H1 (cell line): ENCODE results near the gene IL13RA1. TPM values are rescaled to one million over a fixed set of nuclear protein-coding genes. Genes with fewer than 3 reads are reported as not detected.
A peak's percentile ranks its signal among the peaks of the same experiment; 100 is the strongest.

Experiments used
- CTCF ChIA-PET: fragments of 300-600 bp; sonication (Branson Sonifier 250); formaldehyde crosslinking; loops from one replicate; lab custom pipeline; 2021; ENCODE audit not compliant: partially characterized antibody; lab: Charles Lee
- POLR2A ChIA-PET: fragments of 300-600 bp; sonication (Branson Sonifier 250); formaldehyde crosslinking; loops from one replicate; lab custom pipeline; 2021; ENCODE audit warnings: inconsistent platforms; ENCODE audit not compliant: partially characterized antibody; lab: Charles Lee
- DNase-seq, 2 experiments: peaks; one replicate each; pipeline versions ENCODE4 v3.0.0 to v3.0.0-alpha.2; 2010 to 2022; ENCODE audit warnings: low spot score in 2 of 2, low read depth in 1 of 2, mixed read lengths in 1 of 2
- FAIRE-seq: peaks from 2 replicates; lab custom pipeline; 2011; peaks lifted over from hg19 to GRCh38; lab: Jason Lieb, UNC
- H2AFZ ChIP-seq: 2 replicates; pipeline ENCODE4 v1.8.1; 2012; ENCODE audit warnings: low read length, inconsistent platforms
- H2AK5ac ChIP-seq: 2 replicates; pipeline ENCODE4 v1.6.1; 2013; ENCODE audit warnings: low read depth, low read length
- H2BK120ac ChIP-seq: replicated peaks from 2 replicates; pipeline ENCODE3; 2013; ENCODE audit warnings: low read depth, low read length, inconsistent platforms
- H2BK12ac ChIP-seq: 2 replicates; pipeline ENCODE4 v1.6.1; 2013; ENCODE audit warnings: low read depth, low read length
- H2BK15ac ChIP-seq: 2 replicates; pipeline ENCODE4 v1.6.1; 2013; ENCODE audit warnings: low read length
- H2BK20ac ChIP-seq: 2 replicates; pipeline ENCODE4 v1.6.1; 2013; ENCODE audit warnings: low read length
- H2BK5ac ChIP-seq: 2 replicates; pipeline ENCODE4 v1.6.1; 2013; ENCODE audit warnings: low read depth, low read length
- H3K14ac ChIP-seq: 2 replicates; pipeline ENCODE4 v1.6.1; 2013; ENCODE audit warnings: inconsistent platforms; ENCODE audit not compliant: insufficient read length
- H3K18ac ChIP-seq: 2 replicates; pipeline ENCODE4 v1.6.1; 2013; ENCODE audit warnings: low read length; ENCODE audit errors: extremely low read depth
- H3K23ac ChIP-seq: 2 replicates; pipeline ENCODE4 v1.6.1; 2013; ENCODE audit warnings: inconsistent platforms; ENCODE audit not compliant: insufficient read length
- H3K23me2 ChIP-seq: 2 replicates; pipeline ENCODE4 v1.6.1; 2013; ENCODE audit warnings: low read depth, low read length
- H3K27ac ChIP-seq: 2 replicates; pipeline ENCODE4 v1.6.1; 2011; ENCODE audit warnings: low read depth, low read length, inconsistent platforms
- H3K27me3 ChIP-seq, 4 experiments: replicated peaks in 1 of 4; 1 replicate in 1 of 4; 2 replicates in 3 of 4; pipeline versions ENCODE4 v1.6.1 to v1.8.1; 2011 to 2013; ENCODE audit warnings: low read length in 3 of 4, mild to moderate bottlenecking in 3 of 4, inconsistent platforms in 2 of 4, mixed read lengths in 2 of 4, moderate library complexity in 1 of 4; ENCODE audit not compliant: control insufficient read depth in 3 of 4, insufficient read depth in 3 of 4; ENCODE audit errors: extremely low read depth in 1 of 4
- H3K36me3 ChIP-seq, 4 experiments: 2 replicates each; pipeline versions ENCODE4 v1.6.1 to v1.8.1; 2011 to 2013; ENCODE audit warnings: mild to moderate bottlenecking in 4 of 4, low read length in 3 of 4, moderate library complexity in 2 of 4, control low read depth in 1 of 4, inconsistent platforms in 1 of 4; ENCODE audit not compliant: insufficient read depth in 4 of 4, control insufficient read depth in 2 of 4
- H3K4ac ChIP-seq: replicated peaks from 2 replicates; pipeline ENCODE3; 2013; ENCODE audit warnings: low read length, low read depth, mixed read lengths, inconsistent platforms; ENCODE audit not compliant: insufficient read length
- H3K4me1 ChIP-seq, 4 experiments: replicated peaks in 1 of 4; 1 replicate in 1 of 4; 2 replicates in 3 of 4; pipeline versions ENCODE4 v1.6.1 to v1.8.1; 2011 to 2013; ENCODE audit warnings: low read length in 3 of 4, inconsistent platforms in 2 of 4, mixed read lengths in 1 of 4; ENCODE audit not compliant: insufficient read depth in 4 of 4, control insufficient read depth in 3 of 4
- H3K4me2 ChIP-seq, 2 experiments: 2 replicates each; pipeline versions ENCODE4 v1.6.1 to v1.8.1; 2011 to 2013; ENCODE audit warnings: low read depth in 2 of 2, low read length in 2 of 2, control low read depth in 1 of 2, inconsistent platforms in 1 of 2, mild to moderate bottlenecking in 1 of 2; ENCODE audit not compliant: insufficient read depth in 1 of 2
- H3K4me3 ChIP-seq, 4 experiments: fragments of 200-600, 300-600 bp in 1 of 4; sonication (generic), shearing (Covaris generic), sonication (Bioruptor Twin) in 1 of 4; 2 replicates each; pipeline versions ENCODE4 v1.5.1 to v1.8.1; 2011 to 2016; ENCODE audit warnings: low read length in 4 of 4, low read depth in 3 of 4, control low read depth in 2 of 4, inconsistent platforms in 2 of 4, mild to moderate bottlenecking in 2 of 4, mixed read lengths in 1 of 4, moderate library complexity in 1 of 4; ENCODE audit not compliant: insufficient read depth in 2 of 4; ENCODE audit errors: extremely low read depth in 1 of 4
- H3K56ac ChIP-seq: replicated peaks from 2 replicates; pipeline ENCODE3; 2013; ENCODE audit warnings: low read depth, mild to moderate bottlenecking, mixed read lengths, low read length, inconsistent platforms; ENCODE audit not compliant: insufficient read length
- H3K79me1 ChIP-seq: 2 replicates; pipeline ENCODE4 v1.6.1; 2013; ENCODE audit warnings: low read depth, low read length, control low read depth
- H3K79me2 ChIP-seq, 2 experiments: 2 replicates each; pipeline versions ENCODE4 v1.6.1 to v1.8.1; 2012 to 2013; ENCODE audit warnings: low read length in 2 of 2, mild to moderate bottlenecking in 2 of 2, inconsistent platforms in 1 of 2; ENCODE audit not compliant: insufficient read depth in 2 of 2, control insufficient read depth in 1 of 2
- H3K9ac ChIP-seq, 4 experiments: replicated peaks in 1 of 4; 1 replicate in 1 of 4; 2 replicates in 3 of 4; pipeline versions ENCODE4 v1.6.1 to v1.8.1; 2011 to 2013; ENCODE audit warnings: low read depth in 3 of 4, low read length in 3 of 4, control low read depth in 2 of 4, mild to moderate bottlenecking in 2 of 4, moderate library complexity in 2 of 4, inconsistent platforms in 1 of 4; ENCODE audit errors: extremely low read depth in 1 of 4
- H3K9me3 ChIP-seq, 2 experiments: 2 replicates each; pipeline versions ENCODE4 v1.6.1 to v1.8.1; 2012 to 2013; ENCODE audit warnings: mild to moderate bottlenecking in 2 of 2, moderate library complexity in 2 of 2, control low read depth in 1 of 2, inconsistent platforms in 1 of 2, low read depth in 1 of 2, low read length in 1 of 2, mixed read lengths in 1 of 2; ENCODE audit not compliant: insufficient read depth in 2 of 2
- H4K20me1 ChIP-seq, 2 experiments: replicated peaks in 1 of 2; 2 replicates each; pipeline versions ENCODE3 to v1.8.1; 2011 to 2013; ENCODE audit warnings: inconsistent platforms in 2 of 2, low read length in 2 of 2, mild to moderate bottlenecking in 1 of 2; ENCODE audit not compliant: insufficient read depth in 2 of 2, control insufficient read depth in 1 of 2
- H4K5ac ChIP-seq: 2 replicates; pipeline ENCODE4 v1.6.1; 2013; ENCODE audit warnings: low read length, low read depth, mixed read lengths, inconsistent platforms; ENCODE audit not compliant: insufficient read length
- H4K8ac ChIP-seq: 2 replicates; pipeline ENCODE4 v1.8.0; 2013; ENCODE audit warnings: mild to moderate bottlenecking, moderate library complexity, low read length, inconsistent platforms; ENCODE audit not compliant: insufficient read depth; ENCODE audit errors: extremely low read depth
- H4K91ac ChIP-seq: replicated peaks from 2 replicates; pipeline ENCODE3; 2013; ENCODE audit warnings: low read length, mixed read lengths, inconsistent platforms; ENCODE audit not compliant: insufficient read length
- BACH1 ChIP-seq: IDR thresholded peaks from 2 replicates; pipeline ENCODE4 v1.6.1; 2012; ENCODE audit warnings: low read length, improper control_type of control experiment
- CBX5 ChIP-seq: fragments of 300-800, 300-1000 bp; sonication (generic); IDR thresholded peaks from 2 replicates; pipeline ENCODE4 v1.7.1; 2016; ENCODE audit warnings: antibody characterized with exemption, low read length, low read depth
- FOSL1 ChIP-seq: IDR thresholded peaks from 2 replicates; pipeline ENCODE4 v1.6.1; 2011; ENCODE audit warnings: mild to moderate bottlenecking, low read depth, low read length, moderate library complexity; ENCODE audit not compliant: insufficient read depth
- JUN ChIP-seq: IDR thresholded peaks from 2 replicates; pipeline ENCODE4 v1.6.1; 2011; ENCODE audit warnings: low read depth, mild to moderate bottlenecking, improper control_type of control experiment, low read length
- KDM5A ChIP-seq: fragments of 200-600 bp; IDR thresholded peaks from 2 replicates; pipeline ENCODE4 v1.7.1; 2012; ENCODE audit warnings: mild to moderate bottlenecking, low read length, inconsistent platforms, mixed read lengths
- NANOG ChIP-seq: IDR thresholded peaks from 2 replicates; pipeline ENCODE4 v1.6.1; 2011; ENCODE audit warnings: low read length, low read depth, mild to moderate bottlenecking, inconsistent platforms; ENCODE audit not compliant: insufficient read depth, poor library complexity, severe bottlenecking
- RAD21 ChIP-seq, 2 experiments: IDR thresholded peaks in 1 of 2; conservative IDR thresholded peaks in 1 of 2; 2 replicates each; pipeline ENCODE4 v1.6.1; 2011; ENCODE audit warnings: low read depth in 2 of 2, low read length in 2 of 2, improper control_type of control experiment in 1 of 2, inconsistent platforms in 1 of 2, mild to moderate bottlenecking in 1 of 2, moderate library complexity in 1 of 2
- SUZ12 ChIP-seq: fragments of 200-600 bp; sonication (generic); IDR thresholded peaks from 2 replicates; pipeline ENCODE4 v1.6.1; 2012; ENCODE audit warnings: mild to moderate bottlenecking, inconsistent platforms, low read length, moderate library complexity, mixed read lengths
- ZNF274 ChIP-seq: IDR thresholded peaks from 2 replicates; pipeline ENCODE4 v1.7.0; 2012; ENCODE audit warnings: low read length, borderline replicate concordance; ENCODE audit errors: extremely low read depth
- WGBS, 2 experiments: shearing (Covaris generic) in 1 of 2; methylation state at CpG; one replicate each; pipeline versions ENCODE4 v1.1.6 to v1.1.7; 2013 to 2015; ENCODE audit warnings: low lambda C conversion rate in 2 of 2, mixed read lengths in 2 of 2, inconsistent platforms in 1 of 2, low coverage in 1 of 2, missing lambda C conversion rate in 1 of 2; ENCODE audit not compliant: insufficient replicate concordance in 2 of 2, insufficient coverage in 1 of 2, insufficient read length in 1 of 2; ENCODE audit errors: extremely low coverage in 1 of 2, missing lambda C conversion rate in 1 of 2; 5-methylcytosine and 5-hydroxymethylcytosine counted together
- polyA plus RNA-seq, 7 experiments: library from polyadenylated mRNA; depleted of rRNA in 3 of 7; stranded (reverse) in 5 of 7; unstranded in 2 of 7; fragments of >200 nt in 5 of 7; fragments of 200-250 nt in 2 of 7; gene quantifications; 1 replicate in 5 of 7; 2 replicates in 1 of 7; 4 replicates in 1 of 7; pipeline versions ENCODE4 v1.2.1 to v1.2.3, GENCODE V29; 2011 to 2013; ENCODE audit warnings: missing spikeins in 2 of 7, mixed read lengths in 2 of 7
- total RNA-seq: library from RNA; stranded (reverse); fragmentation: NEBNext Ultra II Directional; extraction: Animal tissue kit (Norgen Biotek cat#: 25700); gene quantifications from 2 replicates; pipeline ENCODE4 v1.2.1, GENCODE V29; 2021
- TF ChIP-seq, protein P1 (sequence below): IDR thresholded peaks from 2 replicates; pipeline ENCODE4 v1.6.1; 2012; ENCODE audit warnings: inconsistent platforms

Gene IL13RA1
- total and polyA plus RNA-seq, 2 of the 8 experiments (the other 6 are each of a cell fraction or from before 2014, with no cell fraction given) = 3.3 to 9.4 TPM

- Histone ChIP-seq H3K4ac (no peak overlapping the region), H3K27ac (no peak overlapping the region), H2AK5ac (no peak overlapping the region), H2AFZ (no peak overlapping the region), H3K18ac (no peak overlapping the region), H2BK5ac (no peak overlapping the region), H4K91ac (no peak overlapping the region), H3K23ac (no peak overlapping the region), H2BK15ac (no peak overlapping the region), H3K14ac (no peak overlapping the region), H2BK20ac (no peak overlapping the region), H4K20me1 (no peaks in the 10 kb centered on the region), H3K27me3 (no peaks in the 10 kb centered on the region), H3K79me2 (no peaks in the 10 kb centered on the region), H3K23me2 (no peaks in the 10 kb centered on the region), H3K4me1 (no peaks in the 10 kb centered on the region), H4K8ac (no peak overlapping the region), H3K79me1 (no peaks in the 10 kb centered on the region), H4K5ac (no peak overlapping the region), H3K36me3 (no peaks in the 10 kb centered on the region), H3K56ac (no peak overlapping the region), H2BK12ac (no peak overlapping the region), H3K4me3 (no peak overlapping the region), H2BK120ac (no peak overlapping the region), H3K4me2 (no peak overlapping the region), H3K9me3 (no peaks in the 10 kb centered on the region; a peak in 1 of 4 replicates), H3K9ac (no peak overlapping the region)
- ChIA-PET CTCF (interaction anchor here (0.9 to 2.5 kb wide), 15 partner anchors 9 to 349 kb away, joined by 3 to 13 read pairs (median 4); partner anchors contain the start of gene ZCCHC12), POLR2A (no interaction called here)
- FAIRE-seq (peak; percentile 98), DNase-seq (no peak)
- WGBS, 2 experiments = 60% methylated on average over 4 of the region's 4 CpGs; no CpG with 5 or more reads in 1 of the 2 experiments
- peak; percentile 90 to 92 for TF ChIP-seq RAD21 (IDR thresholded peaks at IDR 0.05 in 1 of 2, conservative IDR thresholded peaks at IDR 0.05 in 1 of 2; ENCODE audit: low read depth in 2 of 2, low read length in 2 of 2)
- TF ChIP-seq, protein P1, sequence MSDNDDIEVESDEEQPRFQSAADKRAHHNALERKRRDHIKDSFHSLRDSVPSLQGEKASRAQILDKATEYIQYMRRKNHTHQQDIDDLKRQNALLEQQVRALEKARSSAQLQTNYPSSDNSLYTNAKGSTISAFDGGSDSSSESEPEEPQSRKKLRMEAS = no peak
- no peak for TF ChIP-seq KDM5A
- no peak for TF ChIP-seq FOSL1
- TF ChIP-seq JUN = no peak
- TF ChIP-seq ZNF274 = no peak
- TF ChIP-seq BACH1 = no peak
- TF ChIP-seq SUZ12 = no peak
- no peak for TF ChIP-seq CBX5
- no peak for TF ChIP-seq NANOG
Observed at GRCh38 chrX:118807151-118808017, 80.0 kb downstream of the IL13RA1 start.
